B cell (primary cell): ENCODE data around the gene AMBRA1. TPM values are rescaled to one million over a fixed set of nuclear protein-coding genes. Genes with fewer than 3 reads are reported as not detected.

Source experiments
- ATAC-seq: fragments of 200-7000 bp; cut with Tn5 transposase; one replicate; pipeline ENCODE4 v1.10.0; 2021; ENCODE audit warnings: low read depth, mild to moderate bottlenecking, moderate number of reproducible peaks, moderate library complexity
- CTCF ChIA-PET: fragments of 350-600 bp; sonication (Branson Sonifier 250); formaldehyde crosslinking; loops from one replicate; lab custom pipeline; 2021; ENCODE audit warnings: antibody characterized with exemption, inconsistent platforms; lab: Charles Lee
- POLR2A ChIA-PET: fragments of 350-600 bp; sonication (Branson Sonifier 250); formaldehyde crosslinking; loops from one replicate; lab custom pipeline; 2021; ENCODE audit warnings: antibody characterized with exemption; lab: Charles Lee
- DNase-seq: peaks from one replicate; pipeline ENCODE4 v3.0.0; 2013
- H2AFZ ChIP-seq: 2 replicates; pipeline ENCODE4 v1.6.1; 2012; ENCODE audit warnings: mild to moderate bottlenecking, low read depth, low read length; ENCODE audit not compliant: insufficient read depth, poor library complexity, severe bottlenecking
- H3K27ac ChIP-seq, 2 donors: 1 replicate in 1 of 2; 2 replicates in 1 of 2; pipeline ENCODE4 v1.5.1; 2012 to 2013; ENCODE audit warnings: low read length in 2 of 2, mild to moderate bottlenecking in 2 of 2, moderate library complexity in 1 of 2
- H3K27me3 ChIP-seq, 4 experiments: fragments of 200-600 bp in 1 of 4; sonication (generic) in 1 of 4; replicated peaks in 1 of 4; 1 replicate in 2 of 4; 2 replicates in 2 of 4; pipeline versions ENCODE4 v1.6.1 to v1.7.0; 2013 to 2016; ENCODE audit warnings: low read length in 3 of 4, mild to moderate bottlenecking in 2 of 4, mixed read lengths in 1 of 4, moderate library complexity in 1 of 4; ENCODE audit not compliant: insufficient read depth in 4 of 4, control insufficient read depth in 3 of 4; ENCODE audit errors: control extremely low read depth in 1 of 4
- H3K36me3 ChIP-seq, 2 experiments: replicated peaks in 1 of 2; 1 replicate in 1 of 2; 2 replicates in 1 of 2; pipeline versions ENCODE4 v1.6.1 to v1.7.1; 2013; ENCODE audit warnings: low read length in 1 of 2; ENCODE audit not compliant: insufficient read depth in 2 of 2, control insufficient read depth in 1 of 2; ENCODE audit errors: control extremely low read depth in 1 of 2, extremely low read depth in 1 of 2
- H3K4me1 ChIP-seq, 2 donors: fragments of 200-600 bp in 1 of 2; sonication (generic) in 1 of 2; 1 replicate in 1 of 2; 2 replicates in 1 of 2; pipeline versions ENCODE4 v1.5.1 to v1.6.1; 2013 to 2017; ENCODE audit warnings: low read length in 2 of 2; ENCODE audit not compliant: control insufficient read depth in 2 of 2, insufficient read depth in 2 of 2
- H3K4me2 ChIP-seq: replicated peaks from 2 replicates; pipeline ENCODE3; 2012; ENCODE audit warnings: mild to moderate bottlenecking, low read depth, low read length; ENCODE audit not compliant: poor library complexity, severe bottlenecking
- H3K4me3 ChIP-seq, 5 experiments: fragments of 200-600 bp in 1 of 5; sonication (generic) in 1 of 5; 1 replicate in 3 of 5; 2 replicates in 2 of 5; pipeline versions ENCODE4 v1.5.1 to v1.7.0; 2011 to 2016; ENCODE audit warnings: low read length in 4 of 5, mild to moderate bottlenecking in 4 of 5, low read depth in 2 of 5, control low read depth in 1 of 5, moderate library complexity in 1 of 5; ENCODE audit not compliant: insufficient read depth in 1 of 5; ENCODE audit errors: control extremely low read depth in 1 of 5, extremely low read depth in 1 of 5
- H3K79me2 ChIP-seq: fragments of 200-600 bp; sonication (generic); one replicate; pipeline ENCODE4 v1.6.0; 2016; ENCODE audit warnings: low read length; ENCODE audit not compliant: control insufficient read depth, insufficient read depth
- H3K9ac ChIP-seq: fragments of 200-600 bp; sonication (generic); 2 replicates; pipeline ENCODE4 v1.6.1; 2017; ENCODE audit warnings: mild to moderate bottlenecking, low read length, moderate library complexity
- H3K9me3 ChIP-seq, 3 donors: one replicate each; pipeline versions ENCODE4 v1.6.1 to v1.7.1; 2013; ENCODE audit warnings: low read length in 2 of 3; ENCODE audit not compliant: control insufficient read depth in 2 of 3, insufficient read depth in 1 of 3; ENCODE audit errors: control extremely low read depth in 1 of 3
- H4K20me1 ChIP-seq: 2 replicates; pipeline ENCODE4 v1.6.0; 2012; ENCODE audit warnings: mild to moderate bottlenecking, low read length; ENCODE audit not compliant: insufficient read depth, control insufficient read depth, poor library complexity, severe bottlenecking
- H3K27ac Mint-ChIP-seq: one replicate; pipeline ENCODE4 v1.8.0; 2021; ENCODE audit warnings: mixed read lengths
- H3K27me3 Mint-ChIP-seq: one replicate; pipeline ENCODE4 v1.8.0; 2021; ENCODE audit warnings: mixed read lengths
- H3K4me1 Mint-ChIP-seq: one replicate; pipeline ENCODE4 v1.8.0; 2021; ENCODE audit warnings: mixed read lengths
- H3K4me3 Mint-ChIP-seq: one replicate; pipeline ENCODE4 v1.8.0; 2021; ENCODE audit warnings: mixed read lengths
- H3K9me3 Mint-ChIP-seq: one replicate; pipeline ENCODE4 v1.8.0; 2022; ENCODE audit warnings: mixed read lengths; ENCODE audit not compliant: insufficient read depth
- CTCF ChIP-seq: fragments of 200-600 bp; IDR thresholded peaks from one replicate; pipeline ENCODE4 v1.8.0; 2022; ENCODE audit warnings: antibody characterized with exemption, mild to moderate bottlenecking
- EZH2 ChIP-seq: IDR thresholded peaks from 2 replicates; pipeline ENCODE4 v1.6.1; 2012; ENCODE audit warnings: borderline replicate concordance, low read depth, mild to moderate bottlenecking, moderate library complexity, low read length; ENCODE audit not compliant: insufficient read depth, poor library complexity, severe bottlenecking
- WGBS: methylation state at CpG from one replicate; pipeline ENCODE4 v1.1.5; 2013; ENCODE audit warnings: missing lambda C conversion rate; ENCODE audit not compliant: insufficient coverage; 5-methylcytosine and 5-hydroxymethylcytosine counted together
- intact Hi-C: fragments of 100-400 bp; cut with micrococcal nuclease; formaldehyde crosslinking; loops from one replicate; pipeline ENCODE4 v1.10.0; 2022
- polyA plus RNA-seq: library from polyadenylated mRNA; depleted of rRNA; stranded (reverse); fragments of >200 nt; gene quantifications from 2 replicates; pipeline ENCODE4 v1.2.3, GENCODE V29; 2012
- total RNA-seq, 2 donors: library from RNA; stranded (reverse); fragments of 120-200 nt in 1 of 2; gene quantifications; 1 replicate in 1 of 2; 2 replicates in 1 of 2; pipeline versions ENCODE4 v1.2.3 to v1.2.4, GENCODE V29; 2013 to 2022

The AMBRA1 gene
- total and polyA plus RNA-seq, 2 donors (not counting 1 experiment from before 2014, with no cell fraction given): 13.8 to 36.1 TPM

GRCh38 chr11:46609386-46609785 lies 15.6 kb upstream of the AMBRA1 start:
- Mint-ChIP-seq H3K4me1 (no peaks in the 10 kb centered on the region), H3K27me3 (no peaks in the 10 kb centered on the region), H3K9me3 (no peaks in the 10 kb centered on the region), H3K4me3 (no peak overlapping the region), H3K27ac (no peak overlapping the region)
- no peak overlapping the region for H3K4me2 ChIP-seq
- no peaks in the 10 kb centered on the region for H4K20me1 ChIP-seq
- no peaks in the 10 kb centered on the region for H3K27me3 ChIP-seq
- no peak overlapping the region for H3K4me3 ChIP-seq
- ChIA-PET POLR2A (no interaction called here), CTCF (interaction anchor here (1.3 kb wide), 1 partner anchor 9 kb away, joined by 3 read pairs; no protein-coding TSS in a partner anchor)
- intact Hi-C loops: no loop called here
- ATAC-seq (no peak), DNase-seq (no peak)
- H3K9ac ChIP-seq: no peak overlapping the region
- H2AFZ ChIP-seq: no peak overlapping the region
- TF ChIP-seq CTCF: no peak
- no peak for TF ChIP-seq EZH2
- peaks cover 0 to 1% of the 10 kb centered on the region in 2 experiments for H3K36me3 ChIP-seq
- WGBS: no CpG with 5 or more reads among the region's 6 CpGs
- no peak overlapping the region for H3K27ac ChIP-seq
- no peaks in the 10 kb centered on the region for H3K4me1 ChIP-seq
- H3K9me3 ChIP-seq: peaks cover 0 to 2% (median 0%) of the 10 kb centered on the region in 3 donors
- H3K79me2 ChIP-seq: peaks cover 6% of the 10 kb centered on the region

- no peak overlapping the region for H3K27ac Mint-ChIP-seq
- DNase-seq (no peak), ATAC-seq (no peak)
- H3K4me1 ChIP-seq: peaks cover 9% of the 10 kb centered on the region in 2 donors
- H3K79me2 ChIP-seq: peaks cover 6% of the 10 kb centered on the region
- H3K9me3 Mint-ChIP-seq: peaks cover 4% of the 10 kb centered on the region
- H4K20me1 ChIP-seq: no peaks in the 10 kb centered on the region
- POLR2A ChIA-PET: no interaction called here
- no peak overlapping the region for H3K4me3 ChIP-seq
- H3K36me3 ChIP-seq: peaks cover 0 to 1% of the 10 kb centered on the region in 2 experiments
- no peak overlapping the region for H3K4me3 Mint-ChIP-seq
- no peak overlapping the region for H3K9ac ChIP-seq
- H3K27me3 Mint-ChIP-seq: no peaks in the 10 kb centered on the region
- intact Hi-C loops: no loop called here
- H2AFZ ChIP-seq: no peak overlapping the region
- peaks cover 0 to 9% (median 8%) of the 10 kb centered on the region in 3 donors for H3K9me3 ChIP-seq
- WGBS: 100% methylated on average over 1 of the region's 1 CpG
- peaks cover 9% of the 10 kb centered on the region for H3K4me1 Mint-ChIP-seq
- no peaks in the 10 kb centered on the region for H3K27me3 ChIP-seq
- H3K4me2 ChIP-seq: no peak overlapping the region
- CTCF ChIA-PET: interaction anchor here (1.0 kb wide), 1 partner anchor 652 kb away, joined by 3 read pairs; no protein-coding TSS in a partner anchor
- TF ChIP-seq EZH2: no peak
- no peak for TF ChIP-seq CTCF
- no peak overlapping the region for H3K27ac ChIP-seq
These were observed 13.7 kb upstream of the AMBRA1 start for GRCh38 chr11:46607516-46607915.
